GM19043 (cell line): ENCODE results near the gene RNF225.
A peak's percentile ranks its signal among the peaks of the same experiment; 100 is the strongest.
"Not testable (repeated sequence)": the region's sequence is repeated elsewhere in the genome, so short reads cannot be mapped to it uniquely, and the experiment has no call there.

Experiments
- ATAC-seq: cut with Tn5 transposase; IDR thresholded peaks from one replicate; pipeline ENCODE4 v1.9.1; 2021; ENCODE audit warnings: low read depth; ENCODE audit not compliant: unreplicated experiment

RNF225 gene

DNA sequence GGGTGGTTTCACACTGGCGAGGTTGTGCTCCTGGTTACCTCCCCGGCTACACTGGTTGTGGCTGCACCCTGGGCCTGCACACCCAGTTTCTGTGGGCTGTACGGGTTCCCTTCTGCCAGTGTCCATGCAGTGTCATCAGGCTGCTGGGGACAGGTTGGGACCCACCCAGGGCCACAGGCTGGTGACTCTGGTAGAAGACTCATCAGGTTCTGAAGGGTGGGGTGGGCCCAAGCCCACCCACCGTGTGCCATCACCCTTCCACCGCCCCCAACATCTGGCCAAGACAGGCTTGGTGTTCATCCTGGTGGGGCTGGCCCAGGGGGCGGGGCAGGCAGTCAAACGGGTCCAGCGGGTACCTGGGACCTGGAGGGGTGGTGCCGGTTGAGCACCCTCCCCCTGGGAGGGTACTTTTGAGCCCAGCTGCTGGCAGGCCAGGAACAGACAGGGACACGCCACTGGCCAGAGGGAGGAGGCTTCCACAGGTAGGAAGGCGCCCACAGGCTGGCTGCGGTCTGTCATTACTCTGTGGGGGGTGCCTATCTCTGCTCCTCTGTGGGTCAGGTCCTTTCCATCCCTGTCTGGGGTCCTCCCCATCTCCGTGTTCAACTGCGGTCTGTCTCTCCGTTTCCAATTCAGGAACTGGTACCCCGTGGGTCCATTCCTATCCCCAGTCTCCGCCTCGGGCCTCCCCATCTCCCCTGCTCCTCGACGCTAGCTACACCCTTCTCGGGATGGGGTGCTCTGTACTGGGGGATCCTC lies at the start of gene RNF225:
Gene RNF225, plus strand, starts transcription at position 437 of the 759 bp plus-strand sequence. CDS start 434 bp downstream, outside the sequence.
- ATAC-seq: no peak

DNA sequence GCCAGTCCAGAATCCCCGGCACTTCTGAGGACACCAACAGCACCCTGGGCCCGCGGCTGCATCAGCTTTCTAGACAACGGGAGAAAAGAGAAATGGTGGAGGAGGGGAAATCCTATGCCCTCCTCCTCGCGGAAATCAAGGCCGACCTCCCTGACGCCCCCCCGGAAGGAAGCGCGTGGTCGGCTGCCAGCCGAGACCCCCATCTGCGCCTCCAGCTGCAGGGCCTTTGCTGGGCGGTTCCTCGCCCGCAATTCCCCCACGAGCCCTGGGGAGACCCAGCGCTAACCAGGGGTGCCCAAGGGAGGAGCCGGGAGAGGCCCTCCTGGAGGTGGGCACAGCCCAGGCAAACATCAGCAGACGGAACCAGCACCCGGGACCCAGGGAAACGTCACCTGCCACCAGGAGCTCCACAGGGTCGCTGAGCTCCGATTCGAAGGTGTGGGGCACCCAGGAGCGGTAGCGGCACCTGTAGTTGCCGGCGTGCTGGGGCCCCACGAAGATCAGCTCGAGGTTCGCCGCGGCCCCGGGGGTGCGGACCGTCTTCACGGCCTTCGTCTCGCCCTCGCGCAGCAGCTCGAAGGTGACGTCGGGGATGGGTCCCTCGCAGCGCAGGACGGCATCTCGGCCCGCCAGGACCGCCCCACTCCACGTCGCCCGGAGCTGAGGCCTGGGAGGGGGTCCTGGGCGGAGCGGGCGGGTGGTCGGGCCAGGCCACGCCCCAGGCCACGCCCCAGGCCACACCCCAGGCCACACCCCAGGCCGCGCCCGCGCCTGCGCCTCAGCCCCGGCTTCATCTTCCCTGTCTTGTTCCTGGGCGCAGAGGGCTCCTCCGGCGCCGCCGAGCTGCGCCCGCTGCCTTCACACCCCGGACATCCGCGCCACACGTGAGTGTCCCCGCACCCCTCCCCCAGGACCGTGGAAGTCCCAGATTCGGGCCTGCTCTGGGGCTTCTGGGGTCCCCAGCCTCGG lies 48.2 kb upstream of the RNF225 start:
- peak; percentile 90 for ATAC-seq

DNA sequence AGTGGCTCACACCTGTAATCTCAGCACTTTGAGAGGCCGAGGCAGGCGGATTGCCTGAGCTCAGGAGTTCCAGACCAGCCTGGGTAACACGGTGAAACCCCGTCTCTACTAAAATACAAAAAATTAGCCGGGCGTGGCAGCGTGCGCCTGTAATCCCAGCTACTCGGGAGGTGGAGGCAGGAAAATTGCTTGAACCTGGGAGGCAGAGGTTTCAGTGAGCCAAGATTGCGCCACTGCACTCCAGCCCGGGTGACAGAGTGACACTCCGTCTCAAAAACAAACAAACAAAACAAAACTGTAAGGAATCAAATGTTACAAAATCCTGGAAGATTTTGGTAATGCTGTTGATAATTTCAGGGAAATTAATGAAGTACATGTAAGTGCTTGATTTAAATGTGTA lies 47.4 kb upstream of the RNF225 start:
- not testable (repeated sequence) for ATAC-seq

DNA sequence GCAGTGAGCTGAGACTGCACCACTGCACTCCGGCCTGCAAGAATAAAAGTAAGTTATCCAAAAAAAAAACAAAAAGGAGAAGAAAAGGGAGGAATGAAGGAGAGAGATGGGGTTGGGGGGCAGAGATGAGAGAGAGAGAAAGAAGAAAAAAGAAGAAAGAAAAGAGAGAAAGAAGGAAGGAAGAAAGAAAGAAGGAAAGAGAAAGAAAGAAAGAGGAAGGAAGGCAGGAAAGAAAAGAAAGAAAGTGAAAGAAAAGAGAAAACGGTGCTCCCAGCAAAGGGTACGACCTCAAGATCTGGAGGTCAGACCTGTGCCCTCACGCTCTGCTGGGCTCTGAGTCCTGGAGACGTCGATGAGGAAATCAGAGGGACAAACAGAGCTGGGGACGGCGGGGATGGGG lies 45.9 kb upstream of the RNF225 start:
- no peak for ATAC-seq

GRCh38 chr19:58350001-58350861 lies 45.2 kb upstream of the RNF225 start:
- no peak for ATAC-seq

GRCh38 chr19:58350871-58351557 lies 44.4 kb upstream of the RNF225 start:
- ATAC-seq: no peak

DNA sequence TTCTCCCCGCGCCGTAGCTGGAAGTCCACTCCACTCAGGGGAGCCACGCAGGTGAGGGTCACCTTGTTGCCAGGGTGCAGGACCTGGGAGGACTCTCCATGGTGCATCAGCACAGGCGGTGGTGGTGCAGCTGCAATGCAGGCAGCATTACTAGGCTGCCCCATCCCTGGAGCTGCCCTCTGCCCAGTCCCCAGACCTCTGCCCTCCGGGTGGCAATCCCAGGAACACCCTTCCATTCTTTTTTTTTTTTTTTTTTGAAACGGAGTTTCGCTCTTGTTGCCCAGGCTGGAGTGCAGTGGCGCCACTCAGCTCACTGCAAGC lies 43.9 kb upstream of the RNF225 start:
- ATAC-seq: no peak

DNA sequence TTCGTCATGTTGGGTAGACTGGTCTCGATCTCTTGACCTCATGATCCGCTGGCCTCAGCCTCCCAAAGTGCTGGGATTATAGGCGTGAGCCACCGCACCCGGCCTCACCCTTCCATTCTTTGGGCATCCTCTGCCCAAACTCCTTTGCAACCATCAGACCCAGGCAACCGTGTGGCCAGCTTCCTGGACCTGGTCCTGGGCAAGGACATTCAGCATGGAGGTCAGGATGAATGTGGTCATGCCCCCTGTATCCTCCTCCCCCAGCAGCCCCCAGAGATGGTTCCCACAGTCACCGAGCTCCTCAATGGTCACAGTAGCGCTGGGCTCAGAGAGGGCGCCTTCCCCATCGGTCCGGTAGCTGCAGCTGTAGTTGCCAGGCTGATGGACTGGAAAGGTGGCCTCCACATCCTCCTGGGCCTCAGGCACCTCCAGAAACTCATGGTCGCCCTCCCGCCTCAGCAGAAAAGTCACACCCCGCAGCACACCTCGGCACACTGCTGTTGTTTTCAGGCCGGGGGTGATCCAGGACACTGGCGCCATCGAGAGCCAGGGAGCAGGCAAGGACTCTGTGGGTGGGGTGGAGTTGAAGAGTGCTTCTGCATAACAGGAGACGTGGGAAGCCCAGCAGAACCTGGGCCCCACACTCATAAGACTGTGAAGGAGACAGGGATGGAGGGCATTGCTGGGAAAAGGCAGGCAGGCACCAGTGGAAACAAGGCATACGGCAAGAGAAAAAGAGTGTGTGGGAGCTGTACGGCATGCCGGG lies 43.3 kb upstream of the RNF225 start:
- ATAC-seq: no peak

DNA sequence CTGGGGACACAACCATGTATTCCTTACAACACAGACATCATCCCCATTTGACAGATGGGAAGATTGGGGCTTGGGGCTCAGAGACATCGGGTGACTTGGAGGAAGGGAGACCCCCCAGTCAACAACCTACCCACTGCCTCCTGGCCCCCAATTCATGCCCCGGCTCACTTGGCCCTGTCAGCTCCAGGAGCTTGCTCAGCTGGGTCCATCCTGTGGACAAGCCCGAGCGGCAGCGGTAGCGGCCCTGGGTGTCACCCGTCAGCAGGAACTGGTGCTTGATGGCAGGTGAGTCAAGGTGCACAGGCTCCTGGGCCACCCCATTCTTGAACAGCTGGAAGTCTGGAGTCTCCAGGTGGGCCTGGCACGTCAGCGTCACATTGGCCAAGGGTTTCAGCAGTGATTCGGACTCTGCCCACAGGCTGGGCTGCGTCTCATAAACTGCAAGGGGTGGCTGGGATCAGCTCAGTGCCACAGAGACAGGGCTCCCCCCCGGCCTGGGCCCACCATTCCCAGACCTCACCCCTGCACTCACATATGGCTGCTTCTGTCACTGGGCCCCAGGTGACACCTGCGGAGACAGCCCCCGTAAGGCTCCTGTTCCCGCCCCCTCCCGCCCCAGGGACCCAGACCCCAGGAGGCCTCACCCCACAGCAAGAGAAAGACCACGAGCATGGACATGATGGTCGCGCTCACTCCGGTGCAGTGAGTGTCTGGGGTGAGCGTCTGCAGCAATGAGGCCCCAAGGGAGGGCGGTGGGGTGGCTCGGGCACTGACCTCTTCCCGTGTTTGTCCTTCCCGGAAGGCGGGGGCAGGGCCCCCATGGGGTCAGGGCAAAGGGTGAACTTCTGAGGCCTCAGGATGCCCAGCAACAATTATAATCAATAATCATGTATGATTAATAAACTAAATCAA lies 42.4 kb upstream of the RNF225 start, which contains the start of gene A1BG:
Gene A1BG, minus strand, starts transcription at position 733 of the 912 bp plus-strand sequence. Its CDS starts 55 bp downstream, at position 678.
- ATAC-seq: no peak

- ATAC-seq: no peak
Observed at GRCh38 chr19:58353717-58354477, 41.6 kb upstream of the RNF225 start.

GRCh38 chr19:58354478-58355030 lies 40.9 kb upstream of the RNF225 start:
- no peak for ATAC-seq

DNA sequence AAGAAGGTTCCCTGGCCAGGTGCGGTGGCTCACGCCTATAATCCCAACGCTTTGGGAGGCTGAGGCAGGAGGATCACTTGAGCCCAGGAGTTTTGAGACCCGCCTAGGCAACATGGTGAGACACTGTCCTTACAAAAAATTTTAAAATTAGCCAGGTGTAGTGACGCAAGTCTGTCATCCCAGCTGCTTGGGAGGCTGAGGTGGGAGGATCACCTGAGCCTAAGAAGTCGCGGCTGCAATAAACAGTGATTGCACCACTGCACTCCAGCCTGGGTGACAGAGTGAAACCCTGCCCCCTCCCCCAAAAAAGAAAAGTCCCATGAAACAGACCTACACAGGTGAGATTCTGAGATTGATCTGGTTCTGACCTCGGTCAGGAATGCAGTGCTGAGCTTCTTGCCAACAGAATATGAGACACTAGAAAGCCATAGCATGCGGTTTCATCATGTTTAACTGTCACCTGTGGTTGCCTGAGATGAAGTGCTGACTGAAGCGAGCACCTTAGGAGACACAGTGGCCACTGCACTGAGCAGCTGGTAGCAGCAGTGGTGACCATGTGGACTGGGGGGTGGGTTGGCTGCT lies 40.1 kb upstream of the RNF225 start:
- ATAC-seq: no peak

DNA sequence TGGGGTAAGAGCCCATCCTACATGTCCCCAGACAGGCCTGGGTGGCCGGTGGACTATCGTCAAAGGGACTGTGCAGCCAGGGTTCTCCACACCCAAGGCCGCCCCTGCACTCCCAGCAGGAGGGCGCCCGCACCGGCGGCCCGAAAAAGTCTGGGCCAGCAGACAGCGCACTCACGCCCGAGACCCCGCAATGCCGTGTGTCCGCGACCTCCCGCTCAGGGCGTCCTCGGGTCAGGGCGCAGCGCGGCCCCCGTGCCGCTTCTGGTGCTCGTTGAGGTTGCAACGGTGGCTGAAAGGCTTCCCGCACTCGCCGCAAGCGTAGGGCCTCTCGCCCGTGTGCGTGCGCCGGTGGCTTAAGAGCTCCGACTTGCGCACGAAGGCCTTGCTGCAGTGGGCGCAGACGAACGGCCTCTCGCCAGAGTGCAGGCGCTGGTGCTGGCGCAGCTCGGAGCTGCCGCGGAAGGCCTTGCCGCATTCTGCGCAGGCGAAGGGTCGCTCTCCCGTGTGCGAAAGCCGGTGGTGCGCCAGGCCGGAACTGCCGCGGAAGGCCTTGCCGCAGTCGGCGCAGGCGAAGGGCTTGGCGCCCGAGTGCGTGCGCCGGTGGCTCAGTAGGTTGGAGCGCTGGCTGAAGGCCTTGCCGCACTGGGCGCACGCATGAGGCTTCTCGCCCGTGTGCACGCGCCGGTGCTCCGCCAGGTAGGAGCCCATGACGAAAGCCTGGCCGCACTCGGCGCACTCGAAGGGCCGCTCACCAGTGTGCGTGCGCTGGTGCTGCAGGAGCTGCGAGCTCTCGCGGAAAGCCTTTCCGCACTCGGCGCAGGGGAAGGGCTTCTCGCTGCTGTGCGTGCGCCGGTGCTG lies 39.3 kb upstream of the RNF225 start:
- ATAC-seq: no peak

- no peak for ATAC-seq
Observed at GRCh38 chr19:58356766-58357480, 38.5 kb upstream of the RNF225 start.

DNA sequence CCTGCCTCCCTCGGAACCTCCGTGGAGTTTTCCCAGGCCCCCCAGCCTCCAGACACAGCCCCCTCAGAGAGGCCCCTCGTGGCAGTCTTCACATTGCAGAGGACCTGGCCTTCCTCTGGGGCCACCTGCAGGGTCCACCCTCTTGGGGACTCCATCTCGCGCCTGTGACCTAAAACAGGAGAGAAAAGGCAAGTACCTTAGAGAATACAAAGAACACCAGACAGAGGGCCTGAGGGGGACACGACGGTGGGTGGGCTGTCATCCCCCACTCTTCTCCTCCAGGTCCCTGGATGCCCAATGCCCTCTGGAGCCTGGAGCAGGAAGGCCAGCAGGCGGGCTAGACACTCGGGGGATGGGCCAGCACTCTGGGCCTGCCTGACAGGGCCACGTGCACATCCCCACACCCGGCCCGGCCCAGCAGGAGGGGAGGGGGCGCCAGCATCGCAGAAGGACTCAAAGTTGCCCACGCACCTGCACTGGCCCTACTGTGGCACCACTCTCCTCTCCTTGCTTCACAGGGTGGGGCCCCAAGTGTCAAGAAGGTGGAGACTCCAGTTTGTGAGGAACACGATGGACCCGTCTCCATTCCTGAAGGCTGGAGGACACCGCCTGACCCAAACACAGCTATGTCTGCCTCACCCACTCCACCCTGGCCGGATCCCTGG lies 37.8 kb upstream of the RNF225 start:
- ATAC-seq: no peak
